WTC11 (cell line): ENCODE measurements around the gene MED10. TPM values are rescaled to one million over a fixed set of nuclear protein-coding genes. Genes with fewer than 3 reads are reported as not detected.
A peak's percentile ranks its signal among the peaks of the same experiment; 100 is the strongest.

Experiments
- ATAC-seq: fragments of 200-7000 bp; cut with Tn5 transposase; 2 replicates; pipeline ENCODE4 v1.10.0; 2021; ENCODE audit warnings: mild to moderate bottlenecking, moderate library complexity
- CTCF ChIA-PET: fragments of 300-600 bp; sonication (Branson Sonifier 250); formaldehyde crosslinking; loops from one replicate; lab custom pipeline; 2021; ENCODE audit warnings: antibody characterized with exemption; lab: Charles Lee
- POLR2A ChIA-PET: fragments of 350-600 bp; sonication (Branson Sonifier 250); formaldehyde crosslinking; loops from one replicate; lab custom pipeline; 2021; ENCODE audit warnings: antibody characterized with exemption; lab: Charles Lee
- DNase-seq: peaks from one replicate; pipeline ENCODE4 v3.0.0; 2021; ENCODE audit warnings: low spot score
- H3K27ac Mint-ChIP-seq: 2 replicates; pipeline ENCODE4 v1.8.0; 2021; ENCODE audit warnings: mixed read lengths
- H3K27me3 Mint-ChIP-seq: 2 replicates; pipeline ENCODE4 v1.8.0; 2021; ENCODE audit warnings: low read depth, mild to moderate bottlenecking, moderate library complexity, mixed read lengths
- H3K36me3 Mint-ChIP-seq: 2 replicates; pipeline ENCODE4 v1.8.0; 2021; ENCODE audit warnings: mixed read lengths
- H3K4me1 Mint-ChIP-seq: 2 replicates; pipeline ENCODE4 v1.8.0; 2022; ENCODE audit warnings: mixed read lengths
- H3K4me3 Mint-ChIP-seq: 2 replicates; pipeline ENCODE4 v1.8.0; 2021; ENCODE audit warnings: mild to moderate bottlenecking, moderate library complexity, mixed read lengths
- H3K9me3 Mint-ChIP-seq: 2 replicates; pipeline ENCODE4 v1.8.0; 2021; ENCODE audit warnings: mixed read lengths
- ARID4B ChIP-seq: sonication (generic); formaldehyde crosslinking; IDR thresholded peaks from 2 replicates; pipeline ENCODE4 v1.8.0; 2023; ENCODE audit warnings: missing genetic modification reagents, mild to moderate bottlenecking, borderline replicate concordance
- EMX1 ChIP-seq: fragments of 250-450 bp; sonication (Bioruptor Pico); IDR thresholded peaks from 2 replicates; pipeline ENCODE4 v1.8.0; 2021; ENCODE audit warnings: mild to moderate bottlenecking
- ESRRA ChIP-seq: sonication (generic); formaldehyde crosslinking; IDR thresholded peaks from 2 replicates; pipeline ENCODE4 v1.8.1; 2022; ENCODE audit warnings: mild to moderate bottlenecking, missing genetic modification reagents, borderline replicate concordance
- ETV6 ChIP-seq: sonication (generic); formaldehyde crosslinking; IDR thresholded peaks from 2 replicates; pipeline ENCODE4 v1.8.1; 2022; ENCODE audit warnings: mild to moderate bottlenecking, missing genetic modification reagents
- FOXP4 ChIP-seq: sonication (generic); formaldehyde crosslinking; IDR thresholded peaks from 2 replicates; pipeline ENCODE4 v1.8.0; 2022; ENCODE audit warnings: mild to moderate bottlenecking, missing genetic modification reagents
- HMGA2 ChIP-seq: fragments of 250-450 bp; sonication (Bioruptor Pico); IDR thresholded peaks from 2 replicates; pipeline ENCODE4 v1.4.0; 2021; ENCODE audit warnings: mild to moderate bottlenecking, moderate library complexity
- JAZF1 ChIP-seq: fragments of 250-450 bp; sonication (Bioruptor Pico); IDR thresholded peaks from 2 replicates; pipeline ENCODE4 v1.9.0; 2021; ENCODE audit warnings: moderate library complexity, mild to moderate bottlenecking, inconsistent platforms
- MAX ChIP-seq: sonication (generic); formaldehyde crosslinking; IDR thresholded peaks from 2 replicates; pipeline ENCODE4 v1.8.0; 2022; ENCODE audit warnings: mild to moderate bottlenecking, missing genetic modification reagents
- NFE2L1 ChIP-seq: sonication (generic); formaldehyde crosslinking; IDR thresholded peaks from 2 replicates; pipeline ENCODE4 v1.8.1; 2023; ENCODE audit warnings: missing genetic modification reagents
- NR3C1 ChIP-seq: sonication (generic); formaldehyde crosslinking; conservative IDR thresholded peaks from 2 replicates; pipeline ENCODE4 v1.8.1; 2023; ENCODE audit warnings: low read depth, mild to moderate bottlenecking, missing genetic modification reagents
- TEAD1 ChIP-seq: sonication (generic); formaldehyde crosslinking; IDR thresholded peaks from 2 replicates; pipeline ENCODE4 v1.8.0; 2022; ENCODE audit warnings: mild to moderate bottlenecking, missing genetic modification reagents
- TEAD4 ChIP-seq: sonication (generic); formaldehyde crosslinking; IDR thresholded peaks from 2 replicates; pipeline ENCODE4 v1.8.0; 2022; ENCODE audit warnings: mild to moderate bottlenecking, missing genetic modification reagents
- ZBTB21 ChIP-seq: sonication (generic); formaldehyde crosslinking; IDR thresholded peaks from 2 replicates; pipeline ENCODE4 v1.8.1; 2023; ENCODE audit warnings: mild to moderate bottlenecking, missing genetic modification reagents, borderline replicate concordance
- ZNF219 ChIP-seq: sonication (generic); formaldehyde crosslinking; IDR thresholded peaks from 2 replicates; pipeline ENCODE4 v1.8.0; 2023; ENCODE audit warnings: missing genetic modification reagents, mild to moderate bottlenecking, borderline replicate concordance
- ZNF263 ChIP-seq: sonication (generic); formaldehyde crosslinking; IDR thresholded peaks from 2 replicates; pipeline ENCODE4 v1.8.1; 2022; ENCODE audit warnings: low read depth, mild to moderate bottlenecking, moderate library complexity, missing genetic modification reagents
- ZNF416 ChIP-seq: fragments of 250-450 bp; sonication (Bioruptor Pico); IDR thresholded peaks from 2 replicates; pipeline ENCODE4 v1.9.0; 2021; ENCODE audit warnings: mild to moderate bottlenecking, inconsistent platforms
- ZNF512 ChIP-seq: sonication (generic); formaldehyde crosslinking; IDR thresholded peaks from 2 replicates; pipeline ENCODE4 v1.8.1; 2022; ENCODE audit warnings: missing genetic modification reagents, borderline replicate concordance
- total RNA-seq: library from RNA; stranded (reverse); gene quantifications from 3 replicates; pipeline ENCODE4 v1.2.3, GENCODE V29; 2021

The MED10 gene
- total RNA-seq, 1 experiment from 2014 or later, result 17.2 TPM

GRCh38 chr5:6424700-6425099 is 46.4 kb upstream of the MED10 start:
- H3K27ac Mint-ChIP-seq, result no peak overlapping the region
- TF ChIP-seq ZBTB21 (CRISPR knock-in tag) (no peak), ZNF512 (0 out of 2 replicates have a peak, but pooled peaks have one; percentile 44)
- H3K27me3 Mint-ChIP-seq, result peaks cover 10% of the 10 kb centered on the region; the same call in 1 of the 2 replicates
- no peaks in the 10 kb centered on the region for H3K36me3 Mint-ChIP-seq
- H3K4me3 Mint-ChIP-seq, result no peak overlapping the region
- peaks cover 16% of the 10 kb centered on the region for H3K9me3 Mint-ChIP-seq
- CTCF ChIA-PET, result no interaction called here
- no peaks in the 10 kb centered on the region for H3K4me1 Mint-ChIP-seq
- POLR2A ChIA-PET, result no interaction called here
- no peak for ATAC-seq
- no peak for DNase-seq

- Mint-ChIP-seq H3K36me3 (no peaks in the 10 kb centered on the region), H3K27me3 (peaks cover 10% of the 10 kb centered on the region; the same call in 1 of the 2 replicates), H3K9me3 (peaks cover 13% of the 10 kb centered on the region), H3K4me1 (no peaks in the 10 kb centered on the region), H3K27ac (no peak overlapping the region), H3K4me3 (no peak overlapping the region)
- ChIA-PET POLR2A (no interaction called here), CTCF (interaction anchor here (2.2 kb wide), 1 partner anchor 11 kb away, joined by 11 read pairs; no protein-coding TSS in a partner anchor)
- DNase-seq (no peak), ATAC-seq (no peak)
- TF ChIP-seq ETV6 (no peak), EMX1 (no peak), TEAD4 (CRISPR knock-in tag) (no peak), NR3C1 (CRISPR knock-in tag) (no peak), TEAD1 (no peak)
These were observed 45.8 kb upstream of the MED10 start for GRCh38 chr5:6424110-6424659.

- no peak for ATAC-seq
- no peak overlapping the region for H3K27ac Mint-ChIP-seq
- H3K9me3 Mint-ChIP-seq, result peaks cover 11% of the 10 kb centered on the region
- H3K4me1 Mint-ChIP-seq, result no peaks in the 10 kb centered on the region
- no peak for TF ChIP-seq HMGA2 (CRISPR knock-in tag)
- TF ChIP-seq NFE2L1, result no peak
- TF ChIP-seq MAX (CRISPR knock-in tag), result no peak
- no peak for TF ChIP-seq TEAD1
- TF ChIP-seq FOXP4 (CRISPR knock-in tag), result no peak
- no peak for TF ChIP-seq ARID4B (CRISPR knock-in tag)
- no peak for TF ChIP-seq ESRRA
- TF ChIP-seq ZNF219 (CRISPR knock-in tag), result no peak
- no peak for TF ChIP-seq ZNF263 (CRISPR knock-in tag)
- no peak for TF ChIP-seq ZNF416 (CRISPR knock-in tag)
- no peak for TF ChIP-seq JAZF1
- ChIA-PET CTCF (interaction anchor here (2.2 kb wide), 1 partner anchor 12 kb away, joined by 11 read pairs; no protein-coding TSS in a partner anchor), POLR2A (no interaction called here)
- H3K27me3 Mint-ChIP-seq, result peaks cover 12% of the 10 kb centered on the region; the same call in 1 of the 2 replicates
- H3K4me3 Mint-ChIP-seq, result no peak overlapping the region
- no peak for DNase-seq
- no peaks in the 10 kb centered on the region for H3K36me3 Mint-ChIP-seq
These were observed 45.2 kb upstream of the MED10 start for GRCh38 chr5:6423327-6424109.
